ENCODE results near the gene FAIM.

- TF ChIP-seq CTCF (conservative IDR thresholded peaks at IDR 0.05; ENCODE audit: low read depth, low read length) (no peak), EZH2phosphoT487 (IDR thresholded peaks at IDR 0.05; ENCODE audit: borderline replicate concordance, low read length) (no peak), EZH2 (IDR thresholded peaks at IDR 0.05; ENCODE audit: low read length, unreplicated experiment) (no peak)
Observed at GRCh38 chr3:138588445-138588844, 20.1 kb upstream of the FAIM start.
